ENCODE data around the gene P4HA2.

P4HA2 gene

GRCh38 chr5:132229236-132229635 is 1.6 kb upstream of the P4HA2 start:
- TF ChIP-seq EZH2phosphoT487 (conservative IDR thresholded peaks at IDR 0.05; ENCODE audit: low read length): no peak
- no peak for TF ChIP-seq CTCF (IDR thresholded peaks at IDR 0.05; ENCODE audit: insufficient read depth, low read length, poor library complexity, severe bottlenecking)
- no peak overlapping the region for H3K27ac ChIP-seq (ENCODE audit: low read depth, low read length)
- H3K9me2 ChIP-seq (replicated peaks; ENCODE audit: insufficient read depth, low read length): no peaks in the 10 kb centered on the region
- H2AFZ ChIP-seq (ENCODE audit: low read depth, low read length, severe bottlenecking): no peak overlapping the region
- no peaks in the 10 kb centered on the region for H3K27me3 ChIP-seq (ENCODE audit: low read length)
- no peaks in the 10 kb centered on the region for H3K79me2 ChIP-seq (ENCODE audit: insufficient read depth, low read length)
- no peak overlapping the region for H3K9ac ChIP-seq (ENCODE audit: low read length)
- no peaks in the 10 kb centered on the region for H4K20me1 ChIP-seq (ENCODE audit: low read depth, low read length)
- no peaks in the 10 kb centered on the region for H3F3A ChIP-seq (ENCODE audit: insufficient read depth)
- H3K4me2 ChIP-seq (ENCODE audit: low read depth, low read length, poor library complexity, severe bottlenecking): no peak overlapping the region
- H3K36me3 ChIP-seq (ENCODE audit: low read length): no peaks in the 10 kb centered on the region
- no peak overlapping the region for H3K4me3 ChIP-seq (ENCODE audit: insufficient read depth, low read length, poor library complexity, severe bottlenecking)
- no peaks in the 10 kb centered on the region for H3K9me3 ChIP-seq (ENCODE audit: insufficient read depth, low read length)

GRCh38 chr5:132228241-132229035 is 785 bp upstream of the P4HA2 start:
- Histone ChIP-seq H3K9ac (ENCODE audit: low read length) (no peak overlapping the region), H3K27me3 (ENCODE audit: low read length) (no peaks in the 10 kb centered on the region), H3K27ac (ENCODE audit: low read depth, low read length) (no peak overlapping the region), H3K9me2 (replicated peaks; ENCODE audit: insufficient read depth, low read length) (no peaks in the 10 kb centered on the region), H3K79me2 (ENCODE audit: insufficient read depth, low read length) (no peaks in the 10 kb centered on the region), H2AFZ (ENCODE audit: low read depth, low read length, severe bottlenecking) (no peak overlapping the region), H3F3A (ENCODE audit: insufficient read depth) (no peaks in the 10 kb centered on the region), H3K4me3 (ENCODE audit: insufficient read depth, low read length, poor library complexity, severe bottlenecking) (no peak overlapping the region), H3K4me2 (ENCODE audit: low read depth, low read length, poor library complexity, severe bottlenecking) (no peak overlapping the region), H3K9me3 (ENCODE audit: insufficient read depth, low read length) (no peaks in the 10 kb centered on the region), H3K36me3 (ENCODE audit: low read length) (no peaks in the 10 kb centered on the region), H4K20me1 (ENCODE audit: low read depth, low read length) (no peaks in the 10 kb centered on the region)
- TF ChIP-seq EZH2phosphoT487 (conservative IDR thresholded peaks at IDR 0.05; ENCODE audit: low read length) (no peak), CTCF (IDR thresholded peaks at IDR 0.05; ENCODE audit: insufficient read depth, low read length, poor library complexity, severe bottlenecking) (no peak)

GRCh38 chr5:132227235-132227484 is 493 bp downstream of the P4HA2 start:
- no peak for TF ChIP-seq CTCF (IDR thresholded peaks at IDR 0.05; ENCODE audit: insufficient read depth, low read length, poor library complexity, severe bottlenecking)
- no peak for TF ChIP-seq EZH2phosphoT487 (conservative IDR thresholded peaks at IDR 0.05; ENCODE audit: low read length)
- H3K9me3 ChIP-seq (ENCODE audit: insufficient read depth, low read length): no peaks in the 10 kb centered on the region
- H3K9me2 ChIP-seq (replicated peaks; ENCODE audit: insufficient read depth, low read length): no peaks in the 10 kb centered on the region
- H3K79me2 ChIP-seq (ENCODE audit: insufficient read depth, low read length): no peaks in the 10 kb centered on the region
- H3K27ac ChIP-seq (ENCODE audit: low read depth, low read length): no peak overlapping the region
- H3K4me2 ChIP-seq (ENCODE audit: low read depth, low read length, poor library complexity, severe bottlenecking): no peak overlapping the region
- H2AFZ ChIP-seq (ENCODE audit: low read depth, low read length, severe bottlenecking): no peak overlapping the region
- no peaks in the 10 kb centered on the region for H3F3A ChIP-seq (ENCODE audit: insufficient read depth)
- no peaks in the 10 kb centered on the region for H3K27me3 ChIP-seq (ENCODE audit: low read length)
- no peaks in the 10 kb centered on the region for H3K36me3 ChIP-seq (ENCODE audit: low read length)
- H3K9ac ChIP-seq (ENCODE audit: low read length): no peak overlapping the region
- H3K4me3 ChIP-seq (ENCODE audit: insufficient read depth, low read length, poor library complexity, severe bottlenecking): no peak overlapping the region
- no peaks in the 10 kb centered on the region for H4K20me1 ChIP-seq (ENCODE audit: low read depth, low read length)
